NCI-H187 (cell line): Measurements from ENCODE around the gene RAG2.

Experiments
- DNase-seq, 2 experiments: peaks; one replicate each; lab custom pipeline; 2025; lab: John Stamatoyannopoulos, UW

Gene RAG2

GRCh38 chr11:36550385-36551115 lies 47.5 kb downstream of the RAG2 start:
- DNase-seq = no peak
